ENCODE results near the gene OST4.

- TF ChIP-seq POLR2AphosphoS5 (IDR thresholded peaks at IDR 0.05) (no peak), CTCF (IDR thresholded peaks at IDR 0.05) (no peak)
Measured at GRCh38 chr2:27071990-27072830, 756 bp upstream of the OST4 start.

All from suprapubic skin (tissue), 3 donors.